ENCODE results near the gene IREB2. TPM values are rescaled to one million over a fixed set of nuclear protein-coding genes. Genes with fewer than 3 reads are reported as not detected.
"Not testable (repeated sequence)": the region's sequence is repeated elsewhere in the genome, so short reads cannot be mapped to it uniquely, and the experiment has no call there.

IREB2 gene
- polyA plus RNA-seq, 3 donors, result 59.7 to 68.9 (median 64.6) TPM

DNA sequence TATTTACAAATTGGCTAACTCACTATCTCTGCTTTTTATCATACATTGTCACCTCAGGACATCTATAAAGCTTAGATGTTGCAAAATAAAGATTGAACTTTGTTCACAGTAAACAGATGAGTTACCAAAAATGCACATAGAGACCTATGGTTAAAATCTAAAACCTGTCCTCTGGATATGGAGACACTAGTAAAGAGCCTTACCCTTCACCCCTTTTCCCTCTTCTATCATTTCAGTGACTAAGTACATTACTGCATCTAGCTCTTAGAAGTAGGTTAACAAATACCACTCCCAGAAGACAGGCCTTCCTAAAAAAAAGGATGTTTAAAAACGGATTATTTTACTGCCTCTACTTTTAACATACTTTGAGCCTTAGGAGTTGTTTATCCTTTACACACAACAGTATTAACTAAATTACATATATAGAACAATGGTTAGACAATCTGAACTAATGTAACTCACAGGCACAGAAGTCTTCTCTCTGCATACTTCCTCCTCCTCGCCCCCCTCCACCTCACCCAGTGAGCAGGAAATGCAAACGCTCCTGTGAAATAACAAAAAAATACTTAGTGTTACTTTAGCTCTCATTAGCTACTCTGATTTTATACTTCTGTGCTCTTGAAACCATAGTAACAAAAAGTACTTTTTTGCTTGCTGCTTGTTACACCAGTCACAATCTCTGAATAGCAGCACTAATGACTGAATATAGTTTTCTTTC is 23.3 kb downstream of the IREB2 start:
- no peak for DNase-seq (ENCODE audit: low read depth in 3 of 3, low spot score in 2 of 3)

DNA sequence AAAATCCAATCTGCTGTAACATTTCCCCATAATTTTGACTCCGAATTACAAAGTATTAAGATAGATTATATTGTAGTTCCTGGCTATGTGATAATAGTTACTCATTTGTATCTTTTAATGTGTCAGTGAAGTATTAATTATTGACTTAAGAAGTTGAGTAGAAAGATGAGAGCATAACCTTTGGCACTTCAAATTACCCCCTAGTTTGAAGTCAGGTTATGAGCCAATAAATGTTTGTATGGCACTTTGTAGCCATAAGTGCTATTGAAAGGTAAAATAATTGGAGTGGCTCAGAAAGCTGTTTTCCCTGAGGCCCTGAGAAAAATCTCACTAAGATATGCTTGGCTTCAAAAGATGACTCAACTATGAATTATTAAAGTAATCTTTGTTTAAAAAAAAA is 31.0 kb downstream of the IREB2 start:
- DNase-seq (ENCODE audit: low read depth in 3 of 3, low spot score in 2 of 3), result no peak

DNA sequence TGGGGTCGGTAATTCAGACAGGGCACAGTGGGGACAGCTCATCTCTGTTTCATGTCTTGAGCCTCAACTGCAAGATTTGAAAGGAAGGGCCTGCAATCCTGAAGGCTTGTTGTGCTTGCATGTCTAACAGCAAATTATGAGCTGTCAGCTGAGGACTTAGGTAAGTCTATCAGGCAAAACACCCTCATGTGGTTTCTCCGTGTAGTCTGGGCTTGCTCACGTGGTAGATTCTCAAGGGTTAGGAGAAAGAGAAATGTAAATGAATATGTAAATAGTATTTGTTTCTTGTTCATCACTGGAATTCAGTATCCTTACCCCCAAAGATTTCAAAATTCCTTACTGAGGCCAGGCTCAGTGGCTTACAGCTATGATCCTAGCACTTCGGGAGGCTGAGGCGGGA is 39.3 kb downstream of the IREB2 start:
- DNase-seq (ENCODE audit: low read depth in 3 of 3, low spot score in 2 of 3), result no peak

DNA sequence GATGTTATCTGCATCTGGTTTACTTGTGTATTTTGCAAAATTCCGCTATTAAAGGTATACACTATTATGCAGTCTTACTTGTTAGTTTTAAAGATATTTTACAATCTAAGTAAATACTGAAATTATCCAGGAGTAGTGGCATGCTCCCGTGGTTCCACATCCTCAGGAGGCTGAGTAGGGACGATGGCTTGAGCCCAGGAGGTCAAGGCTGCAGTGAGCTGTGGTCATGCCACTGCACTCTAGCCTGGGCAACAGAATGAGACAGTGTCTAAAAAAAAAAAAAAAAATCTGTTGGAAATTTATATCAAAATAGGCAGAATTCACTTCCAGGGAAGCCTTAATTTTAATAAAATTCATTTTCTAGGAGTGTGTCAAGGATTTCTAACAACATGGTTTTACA is 41.6 kb downstream of the IREB2 start:
- DNase-seq (ENCODE audit: low read depth in 3 of 3, low spot score in 2 of 3), result no peak

DNA sequence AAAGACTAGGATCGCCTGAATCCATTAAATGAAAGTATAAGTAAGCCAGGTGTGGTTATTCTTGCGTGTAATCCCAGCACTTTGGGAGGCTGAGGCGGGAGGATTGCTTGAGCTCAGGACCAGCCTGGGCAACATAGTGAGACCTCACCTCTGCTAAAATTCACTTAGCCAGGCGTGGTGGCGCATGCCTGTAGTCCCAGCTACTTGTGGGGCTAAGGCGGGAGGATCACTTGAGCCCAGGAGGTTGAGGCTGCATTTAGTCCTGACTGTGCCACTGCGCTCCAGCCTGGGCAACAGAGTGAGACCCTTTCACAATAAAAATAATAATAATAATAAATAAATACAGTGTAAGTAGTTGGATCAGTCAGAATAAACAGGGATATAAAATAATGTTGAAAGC is 43.9 kb downstream of the IREB2 start:
- DNase-seq (ENCODE audit: low read depth in 3 of 3, low spot score in 2 of 3), result no peak

DNA sequence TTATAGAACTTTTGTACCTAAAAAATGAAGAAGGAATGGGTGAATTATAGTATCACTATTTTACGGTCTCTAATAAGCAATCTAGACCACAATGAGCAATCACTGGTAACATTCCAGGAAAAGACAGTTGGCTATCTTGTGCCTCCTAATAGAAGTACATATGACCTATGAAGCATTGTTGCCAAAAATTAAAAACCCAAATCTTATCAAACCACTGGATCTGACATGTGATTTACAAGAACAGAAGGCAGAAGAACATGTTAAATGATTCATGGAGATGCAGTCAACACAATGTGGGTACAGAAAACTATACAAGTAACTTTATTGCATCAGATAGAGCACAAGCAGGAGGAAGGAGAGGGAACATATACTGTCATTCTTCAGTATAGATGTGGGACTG is 54.9 kb downstream of the IREB2 start:
- DNase-seq (ENCODE audit: low read depth in 3 of 3, low spot score in 2 of 3), result no peak

DNA sequence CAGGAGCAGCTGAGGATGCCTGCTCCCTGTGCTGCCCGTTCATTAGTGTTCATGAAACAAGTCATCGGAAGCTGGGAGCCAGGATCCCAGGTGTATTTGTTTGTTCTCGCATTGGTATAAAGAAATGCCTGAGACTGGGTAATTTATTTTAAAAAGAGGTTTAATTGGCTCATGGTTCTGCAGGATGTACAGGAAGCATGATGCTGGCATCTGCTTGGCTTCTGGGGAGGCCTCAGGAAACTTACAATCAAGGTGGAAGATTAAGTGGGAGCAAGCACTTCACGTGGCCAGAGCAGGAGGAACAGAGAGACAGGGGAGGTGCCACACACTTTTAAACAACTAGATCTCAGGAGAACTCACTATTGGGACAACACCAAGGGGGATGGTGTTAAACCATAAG is 63.8 kb downstream of the IREB2 start:
- no peak for DNase-seq (ENCODE audit: low read depth in 3 of 3, low spot score in 2 of 3)

DNA sequence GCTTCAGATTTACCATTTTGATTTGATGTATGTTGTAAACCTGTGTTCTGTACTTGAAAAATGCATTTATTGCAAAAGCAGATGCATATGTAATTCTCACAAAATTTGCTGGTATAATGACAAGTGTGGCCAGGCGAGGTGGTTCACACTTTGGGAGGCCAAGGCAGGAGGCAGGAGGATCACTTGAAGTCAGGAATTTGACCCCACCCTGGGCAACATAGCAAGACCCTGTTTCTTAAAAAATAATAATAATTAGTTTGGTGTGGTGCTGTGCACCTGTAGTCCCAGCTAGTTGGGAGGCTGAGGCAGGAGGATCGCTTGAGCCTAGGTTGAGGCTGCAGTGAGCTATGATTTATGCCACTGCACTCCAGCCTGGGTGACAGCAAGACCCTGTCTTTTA is 64.6 kb downstream of the IREB2 start:
- DNase-seq (ENCODE audit: low read depth in 3 of 3, low spot score in 2 of 3), result no peak

DNA sequence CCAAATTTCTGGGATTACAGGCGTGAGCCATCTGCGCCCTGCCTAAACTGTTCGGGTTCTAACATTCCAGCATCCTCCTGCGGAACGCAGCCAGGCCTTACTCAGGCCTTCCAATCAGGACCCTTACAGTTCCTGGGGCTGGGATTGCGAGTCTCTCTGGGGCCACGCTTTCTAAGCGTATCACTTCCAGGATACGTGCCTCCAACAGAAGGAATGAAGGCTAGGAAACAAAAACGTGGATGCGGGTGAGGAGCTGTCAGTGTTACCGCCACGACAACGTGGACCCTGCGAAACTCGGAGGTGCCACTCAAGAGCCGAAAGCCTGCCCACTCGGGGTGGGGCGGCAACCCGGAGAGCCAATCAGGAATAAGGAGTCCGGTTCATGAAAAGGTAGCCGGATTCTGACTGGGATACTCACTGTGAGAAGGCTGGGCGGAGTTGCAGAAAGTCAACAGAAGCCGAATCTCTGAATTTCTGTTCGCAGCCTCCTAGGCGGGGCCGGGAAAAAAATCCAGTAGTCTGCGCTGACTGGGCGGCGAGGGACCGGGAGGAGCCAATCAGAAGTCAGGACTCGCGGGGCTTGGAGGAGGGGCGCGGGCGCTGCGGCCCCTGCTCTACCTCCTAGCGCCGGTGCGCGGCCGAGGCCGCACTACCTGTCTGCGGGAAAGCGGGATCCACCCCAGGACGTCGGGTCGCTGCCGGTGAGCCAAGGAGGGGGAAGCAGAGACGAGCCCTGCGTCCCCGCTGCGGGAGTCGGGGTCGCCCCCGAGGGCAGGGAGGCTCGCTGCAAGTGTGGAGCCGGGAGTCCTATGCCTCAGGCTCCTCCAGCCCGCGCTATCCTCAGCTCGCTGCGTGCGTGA is 69.2 kb downstream of the IREB2 start, which contains the start of gene HYKK:
Gene HYKK (plus strand): TSS at position 607 of the 860 bp plus-strand sequence. CDS start 5,512 bp downstream, outside the sequence.
- DNase-seq (ENCODE audit: low read depth in 3 of 3, low spot score in 2 of 3), result peak; percentile 86 to 95 (median 92)

DNA sequence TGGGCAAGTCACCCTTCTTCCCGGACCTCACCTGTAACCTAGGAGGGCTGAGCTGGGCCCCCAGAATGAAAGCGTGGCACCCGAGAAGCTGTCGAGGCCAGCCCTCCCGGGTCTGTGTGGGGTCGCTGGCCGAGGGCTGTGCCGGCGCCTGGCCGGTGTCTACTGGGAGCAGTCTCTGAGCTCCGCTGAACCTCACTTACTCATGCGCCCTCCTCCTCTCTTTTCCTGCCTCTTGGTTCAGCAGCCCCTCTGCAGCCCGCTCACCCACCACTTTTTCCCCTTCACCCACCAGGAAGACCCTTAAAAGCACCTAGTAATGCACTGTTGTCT is 69.8 kb downstream of the IREB2 start:
- DNase-seq (ENCODE audit: low read depth in 3 of 3, low spot score in 2 of 3), result peak in 1 of 3 donors; percentile 2

DNA sequence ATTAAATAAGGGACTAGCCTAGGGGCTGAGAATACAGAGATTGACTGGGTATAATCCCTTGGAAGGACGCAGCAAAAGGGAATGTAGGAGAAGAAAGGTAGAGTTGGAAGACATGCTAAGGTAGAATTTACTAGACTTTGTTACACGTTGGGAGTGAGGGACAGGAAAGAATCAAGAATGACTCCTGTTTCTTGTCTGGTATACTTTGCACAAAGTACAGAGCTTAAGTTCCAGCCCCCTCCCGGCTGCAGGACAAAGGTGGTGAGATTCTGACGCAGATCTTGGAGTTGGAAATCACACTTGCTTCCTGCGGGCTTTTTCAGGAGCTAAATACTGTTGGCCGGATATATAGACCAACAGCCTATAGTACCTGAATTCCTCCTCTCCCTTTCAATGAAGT is 70.3 kb downstream of the IREB2 start:
- DNase-seq (ENCODE audit: low read depth in 3 of 3, low spot score in 2 of 3), result peak in 1 of 3 donors; percentile 1

DNA sequence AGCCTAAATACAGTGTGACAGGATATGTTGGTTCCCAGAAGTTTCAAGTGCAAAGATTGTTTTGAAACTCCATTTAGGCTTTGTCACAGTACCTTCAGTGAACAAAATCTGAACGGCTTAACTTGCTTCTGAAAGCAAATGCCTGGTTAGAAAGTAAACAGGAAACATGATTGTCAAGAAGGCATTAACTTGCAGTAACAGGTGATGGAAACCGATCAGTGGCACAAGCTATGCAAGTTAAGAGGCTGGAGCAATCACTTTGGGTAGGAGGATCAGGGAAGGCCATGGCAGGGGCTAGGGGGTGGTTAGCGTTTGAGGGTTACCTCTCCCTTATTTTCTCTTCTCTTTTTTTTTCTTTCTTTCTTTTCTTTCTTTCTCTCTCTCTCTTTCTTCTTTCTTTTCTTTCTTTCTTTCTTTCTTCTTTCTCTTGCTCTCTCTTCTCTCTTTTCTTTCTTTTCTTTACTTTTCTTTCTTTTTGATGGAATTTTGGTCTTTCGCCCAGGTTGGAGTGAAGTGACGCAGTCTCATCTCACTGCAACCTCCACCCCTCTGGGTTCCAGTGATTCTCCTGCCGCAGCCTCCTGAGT is 71.8 kb downstream of the IREB2 start:
- no peak for DNase-seq (ENCODE audit: low read depth in 3 of 3, low spot score in 2 of 3)

DNA sequence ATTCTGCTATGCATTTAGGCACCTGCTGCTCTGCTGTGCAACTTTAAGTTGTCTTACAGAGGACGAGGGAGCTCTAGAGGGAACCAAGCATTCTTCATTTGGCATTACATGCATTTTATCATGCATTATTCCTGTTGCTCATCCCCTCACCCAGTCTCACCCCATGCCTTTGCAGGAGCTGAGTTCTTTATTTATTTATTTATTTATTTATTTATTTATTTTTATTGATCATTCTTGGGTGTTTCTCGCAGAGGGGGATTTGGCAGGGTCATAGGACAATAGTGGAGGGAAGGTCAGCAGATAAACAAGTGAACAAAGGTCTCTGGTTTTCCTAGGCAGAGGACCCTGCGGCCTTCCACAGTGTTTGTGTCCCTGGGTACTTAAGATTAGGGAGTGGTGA is 82.0 kb downstream of the IREB2 start:
- DNase-seq (ENCODE audit: low read depth in 3 of 3, low spot score in 2 of 3), result not testable (repeated sequence)

DNA sequence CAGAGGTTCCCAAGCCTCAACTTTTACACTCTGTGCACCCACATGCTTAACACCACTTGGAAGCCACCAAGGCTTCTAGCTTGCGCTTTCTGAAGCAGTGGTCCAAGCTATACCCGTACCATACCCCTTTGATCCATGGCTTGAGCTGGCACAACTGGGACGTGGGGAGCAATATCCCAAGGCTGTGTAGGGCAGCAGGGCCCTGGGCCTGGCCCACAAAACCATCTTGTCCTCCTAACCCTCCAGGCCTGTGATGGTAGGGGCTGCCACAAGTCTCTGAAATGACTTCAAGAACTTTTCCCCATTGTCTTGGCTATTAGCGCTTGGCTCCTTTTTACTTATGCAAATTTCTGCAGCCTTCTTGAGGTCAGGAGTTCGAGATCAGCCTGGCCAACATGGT is 86.2 kb downstream of the IREB2 start:
- DNase-seq (ENCODE audit: low read depth in 3 of 3, low spot score in 2 of 3), result no peak

DNA sequence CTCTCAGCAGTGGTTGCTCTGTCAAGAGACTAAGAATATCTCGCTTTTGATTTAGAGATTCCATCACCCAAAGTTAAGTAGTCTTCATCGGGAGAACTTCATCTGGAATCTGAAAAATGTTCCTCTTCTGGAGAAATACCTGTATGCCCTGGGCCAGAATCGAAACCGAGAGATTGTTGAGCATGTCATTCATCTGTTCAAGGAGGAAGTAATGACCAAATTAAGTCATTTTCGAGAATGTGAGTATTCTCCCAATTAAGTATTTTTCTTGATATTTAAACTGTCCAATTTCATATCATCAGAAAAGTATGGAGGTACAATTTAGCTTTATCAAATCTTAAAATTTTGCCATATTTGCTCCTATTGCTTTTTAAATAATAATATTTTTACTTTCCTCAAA is 89.3 kb downstream of the IREB2 start:
- no peak for DNase-seq (ENCODE audit: low read depth in 3 of 3, low spot score in 2 of 3)

DNA sequence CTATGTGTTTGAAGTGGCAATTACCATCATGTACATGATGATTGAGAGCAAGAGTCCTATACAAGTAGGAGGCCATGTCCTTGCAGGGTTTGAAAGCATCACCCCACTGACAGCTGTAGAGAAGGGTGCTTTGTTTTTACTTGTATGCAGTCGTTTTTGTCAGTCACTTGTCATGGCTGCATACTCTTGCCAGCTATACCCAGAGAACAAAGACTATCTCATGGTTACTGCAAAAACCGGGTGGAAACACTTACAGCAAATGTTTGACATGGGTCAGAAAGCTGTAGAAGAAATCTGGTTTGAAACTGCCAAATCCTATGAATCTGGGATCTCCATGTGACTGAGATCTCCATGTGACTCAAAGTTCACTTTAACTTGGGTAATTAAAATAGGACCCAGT is 95.3 kb downstream of the IREB2 start:
- DNase-seq (ENCODE audit: low read depth in 3 of 3, low spot score in 2 of 3), result no peak

DNA sequence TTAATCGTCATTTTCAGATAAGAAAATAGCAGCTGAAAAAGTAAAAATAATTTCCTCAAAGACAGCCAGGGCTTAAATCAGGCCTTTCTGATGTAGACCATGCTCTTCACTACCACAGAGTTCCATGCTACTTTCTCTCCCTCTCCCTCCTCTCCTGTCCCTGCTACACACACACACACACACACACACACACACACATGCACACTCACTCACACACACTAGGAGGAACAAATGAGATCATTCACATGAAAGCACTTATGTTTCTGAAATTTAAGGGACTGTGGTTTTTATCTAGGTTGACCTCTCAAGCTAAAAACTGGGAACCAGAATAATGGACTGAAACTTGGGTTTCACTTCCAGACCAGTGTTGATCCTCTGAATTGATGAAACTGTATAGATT is 98.1 kb downstream of the IREB2 start:
- DNase-seq (ENCODE audit: low read depth in 3 of 3, low spot score in 2 of 3), result no peak

DNA sequence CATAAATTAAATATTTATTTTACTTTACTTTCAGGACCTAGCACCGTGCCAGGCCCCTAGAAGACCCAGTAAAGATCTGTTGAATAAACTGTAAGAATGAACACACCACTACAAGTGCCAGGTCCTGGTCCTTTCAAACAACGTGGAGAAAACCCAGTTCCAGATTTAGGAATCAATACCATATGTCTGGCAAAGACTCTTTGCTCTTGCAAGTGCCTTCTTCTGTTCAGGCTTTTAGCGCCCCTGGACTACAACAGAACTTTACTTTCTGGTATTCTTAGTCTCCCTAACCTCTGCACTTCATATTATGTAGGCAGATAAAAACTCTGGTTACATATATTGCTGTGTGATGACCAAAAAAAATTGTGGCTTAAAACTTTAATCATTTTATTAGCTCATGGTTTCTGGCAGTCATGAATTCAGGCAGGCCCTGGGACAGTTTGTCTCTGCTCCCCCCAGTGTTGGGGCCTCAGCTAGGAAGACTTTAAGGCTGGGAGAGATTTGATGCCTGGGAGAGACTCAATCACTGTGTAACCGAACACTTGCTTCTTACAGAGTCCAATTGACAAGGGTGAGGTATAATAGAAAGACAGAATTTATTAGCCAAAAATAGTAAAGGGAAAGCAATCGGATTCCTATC is 99.4 kb downstream of the IREB2 start:
- DNase-seq (ENCODE audit: low read depth in 3 of 3, low spot score in 2 of 3), result no peak

DNA sequence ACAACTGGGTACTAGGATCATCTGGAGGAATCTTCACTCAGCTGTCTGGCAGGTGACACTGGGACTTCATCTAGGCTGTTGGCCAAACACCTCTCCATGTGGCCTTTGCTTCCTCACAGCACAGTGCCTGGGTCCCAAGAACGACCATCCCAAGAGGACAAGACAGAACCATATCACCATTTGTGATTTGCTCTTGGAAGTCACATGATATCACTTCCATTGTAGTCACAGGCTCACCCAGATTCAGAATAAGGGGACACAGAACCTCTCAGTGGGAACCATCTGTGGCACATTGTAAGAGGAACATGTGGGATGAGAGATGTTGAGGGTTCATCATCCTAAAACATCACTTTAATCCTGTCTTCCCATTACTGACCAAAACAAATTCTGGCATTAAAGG is 100.3 kb downstream of the IREB2 start:
- no peak for DNase-seq (ENCODE audit: low read depth in 3 of 3, low spot score in 2 of 3)

DNA sequence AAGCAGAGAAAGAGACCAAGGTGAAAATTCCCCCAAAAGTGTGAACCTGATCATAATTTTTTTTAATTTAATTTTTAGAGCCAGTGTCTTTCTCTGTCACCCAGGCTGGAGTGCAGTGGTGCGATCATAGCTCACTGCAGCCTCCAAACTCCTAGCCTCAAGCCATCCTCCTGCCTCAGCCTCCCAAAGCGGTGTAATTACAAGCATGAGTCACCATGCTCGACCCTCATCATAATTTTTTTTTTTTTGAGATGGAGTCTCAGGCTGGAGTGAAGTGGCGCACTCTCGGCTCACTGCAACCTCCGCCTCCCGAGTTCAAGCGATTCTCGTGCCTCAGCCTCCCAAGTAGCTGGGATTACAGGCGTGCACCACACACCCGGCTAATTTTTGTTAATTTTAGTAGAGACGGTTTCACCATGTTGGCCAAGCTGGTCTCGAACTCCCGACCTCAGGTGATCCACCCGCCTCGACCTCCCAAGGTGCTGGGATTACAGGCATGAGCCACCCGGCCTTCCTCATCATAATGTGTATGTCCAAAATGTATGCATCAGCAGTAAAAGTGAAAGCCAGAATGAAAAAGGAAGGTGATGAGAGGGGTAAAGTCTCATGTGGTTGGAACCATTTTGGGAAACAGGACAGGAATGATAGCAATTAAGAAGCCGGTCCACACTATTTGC is 101.6 kb downstream of the IREB2 start:
- DNase-seq (ENCODE audit: low read depth in 3 of 3, low spot score in 2 of 3), result not testable (repeated sequence)
